ENCODE results near the gene OSBP2. TPM values are rescaled to one million over a fixed set of nuclear protein-coding genes. Genes with fewer than 3 reads are reported as not detected.

The OSBP2 gene
- total and polyA plus RNA-seq, 4 donors, result 0.18 to 3.9 (median 0.88) TPM

GRCh38 chr22:30902496-30903357, 208.1 kb downstream of the OSBP2 start:
- WGBS, 2 donors, result 83 to 87% methylated on average over 16 of the region's 16 CpGs
- H3K4me3 ChIP-seq (ENCODE audit: low read length in 2 of 2), result no peak overlapping the region
- no peak overlapping the region for H3K27ac ChIP-seq (ENCODE audit: low read depth in 1 of 2, low read length in 2 of 2)
- H3K36me3 ChIP-seq (ENCODE audit: control insufficient read depth in 1 of 2, insufficient read depth in 2 of 2, low read length in 1 of 2), result peaks cover 4 to 5% of the 10 kb centered on the region in 2 donors
- H3K4me1 ChIP-seq (ENCODE audit: control insufficient read depth in 1 of 2, insufficient read depth in 2 of 2, low read length in 2 of 2), result no peaks in the 10 kb centered on the region
- no peaks in the 10 kb centered on the region for H3K27me3 ChIP-seq (ENCODE audit: control insufficient read depth in 1 of 2, insufficient read depth in 2 of 2, low read length in 1 of 2)
- H3K9me3 ChIP-seq (ENCODE audit: control insufficient read depth, low read length), result peaks cover 3% of the 10 kb centered on the region
- ATAC-seq (ENCODE audit: low FRiP score), result peak; percentile 7
- no peak for DNase-seq
- intact Hi-C loops (cut with DNase I), result no loop called here

GRCh38 chr22:30903876-30904460, 209.3 kb downstream of the OSBP2 start:
- intact Hi-C loops (cut with DNase I), result no loop called here
- H3K4me3 ChIP-seq (ENCODE audit: low read length in 2 of 2), result no peak overlapping the region
- no peak for DNase-seq
- peaks cover 4 to 5% of the 10 kb centered on the region in 2 donors for H3K36me3 ChIP-seq (ENCODE audit: control insufficient read depth in 1 of 2, insufficient read depth in 2 of 2, low read length in 1 of 2)
- peaks cover 2% of the 10 kb centered on the region for H3K9me3 ChIP-seq (ENCODE audit: control insufficient read depth, low read length)
- no peak for ATAC-seq (ENCODE audit: low FRiP score)
- no peaks in the 10 kb centered on the region for H3K27me3 ChIP-seq (ENCODE audit: control insufficient read depth in 1 of 2, insufficient read depth in 2 of 2, low read length in 1 of 2)
- no peak overlapping the region for H3K27ac ChIP-seq (ENCODE audit: low read depth in 1 of 2, low read length in 2 of 2)
- H3K4me1 ChIP-seq (ENCODE audit: control insufficient read depth in 1 of 2, insufficient read depth in 2 of 2, low read length in 2 of 2), result no peaks in the 10 kb centered on the region
- WGBS, 2 donors, result 94% methylated on average over 6 of the region's 6 CpGs

GRCh38 chr22:30905696-30906341, 211.1 kb downstream of the OSBP2 start:
- ATAC-seq (ENCODE audit: low FRiP score) (peak; percentile 31), DNase-seq (no peak)
- Histone ChIP-seq H3K36me3 (ENCODE audit: control insufficient read depth in 1 of 2, insufficient read depth in 2 of 2, low read length in 1 of 2) (peaks cover 4 to 5% of the 10 kb centered on the region in 2 donors), H3K27ac (ENCODE audit: low read depth in 1 of 2, low read length in 2 of 2) (no peak overlapping the region), H3K9me3 (ENCODE audit: control insufficient read depth, low read length) (no peaks in the 10 kb centered on the region), H3K4me3 (ENCODE audit: low read length in 2 of 2) (no peak overlapping the region), H3K4me1 (ENCODE audit: control insufficient read depth in 1 of 2, insufficient read depth in 2 of 2, low read length in 2 of 2) (no peaks in the 10 kb centered on the region), H3K27me3 (ENCODE audit: control insufficient read depth in 1 of 2, insufficient read depth in 2 of 2, low read length in 1 of 2) (no peaks in the 10 kb centered on the region)
- intact Hi-C loops (cut with DNase I), result no loop called here
- WGBS, 2 donors, result 96% methylated on average over 41 to 49 of the region's 49 CpGs

- WGBS, 2 donors, result 95% methylated on average over 9 of the region's 9 CpGs
- Histone ChIP-seq H3K27me3 (ENCODE audit: control insufficient read depth in 1 of 2, insufficient read depth in 2 of 2, low read length in 1 of 2) (no peaks in the 10 kb centered on the region), H3K4me1 (ENCODE audit: control insufficient read depth in 1 of 2, insufficient read depth in 2 of 2, low read length in 2 of 2) (no peaks in the 10 kb centered on the region), H3K4me3 (ENCODE audit: low read length in 2 of 2) (no peak overlapping the region), H3K27ac (ENCODE audit: low read depth in 1 of 2, low read length in 2 of 2) (no peak overlapping the region), H3K36me3 (ENCODE audit: control insufficient read depth in 1 of 2, insufficient read depth in 2 of 2, low read length in 1 of 2) (peaks cover 4 to 5% of the 10 kb centered on the region in 2 donors), H3K9me3 (ENCODE audit: control insufficient read depth, low read length) (no peaks in the 10 kb centered on the region)
- ATAC-seq (ENCODE audit: low FRiP score) (no peak), DNase-seq (no peak)
- intact Hi-C loops (cut with DNase I), result no loop called here
These were observed 211.7 kb downstream of the OSBP2 start for GRCh38 chr22:30906411-30906810.

- H3K27ac ChIP-seq (ENCODE audit: low read depth in 1 of 2, low read length in 2 of 2), result no peak overlapping the region
- ATAC-seq (ENCODE audit: low FRiP score), result no peak
- no peaks in the 10 kb centered on the region for H3K9me3 ChIP-seq (ENCODE audit: control insufficient read depth, low read length)
- H3K36me3 ChIP-seq (ENCODE audit: control insufficient read depth in 1 of 2, insufficient read depth in 2 of 2, low read length in 1 of 2), result peaks cover 4 to 5% of the 10 kb centered on the region in 2 donors
- no peaks in the 10 kb centered on the region for H3K4me1 ChIP-seq (ENCODE audit: control insufficient read depth in 1 of 2, insufficient read depth in 2 of 2, low read length in 2 of 2)
- DNase-seq, result no peak
- H3K4me3 ChIP-seq (ENCODE audit: low read length in 2 of 2), result no peak overlapping the region
- intact Hi-C loops (cut with DNase I), result no loop called here
- 86 to 98% methylated on average over 1 of the region's 1 CpG for WGBS, 2 donors
- no peaks in the 10 kb centered on the region for H3K27me3 ChIP-seq (ENCODE audit: control insufficient read depth in 1 of 2, insufficient read depth in 2 of 2, low read length in 1 of 2)
These were observed 212.3 kb downstream of the OSBP2 start for GRCh38 chr22:30906946-30907345.

- ATAC-seq (ENCODE audit: low FRiP score), result no peak
- no peaks in the 10 kb centered on the region for H3K4me1 ChIP-seq (ENCODE audit: control insufficient read depth in 1 of 2, insufficient read depth in 2 of 2, low read length in 2 of 2)
- 92 to 93% methylated on average over 6 of the region's 6 CpGs for WGBS, 2 donors
- intact Hi-C loops (cut with DNase I), result no loop called here
- H3K9me3 ChIP-seq (ENCODE audit: control insufficient read depth, low read length), result no peaks in the 10 kb centered on the region
- H3K27ac ChIP-seq (ENCODE audit: low read depth in 1 of 2, low read length in 2 of 2), result no peak overlapping the region
- no peak overlapping the region for H3K4me3 ChIP-seq (ENCODE audit: low read length in 2 of 2)
- no peak for DNase-seq
- no peaks in the 10 kb centered on the region for H3K27me3 ChIP-seq (ENCODE audit: control insufficient read depth in 1 of 2, insufficient read depth in 2 of 2, low read length in 1 of 2)
- H3K36me3 ChIP-seq (ENCODE audit: control insufficient read depth in 1 of 2, insufficient read depth in 2 of 2, low read length in 1 of 2), result peaks cover 2 to 4% of the 10 kb centered on the region in 2 donors
These were observed 213.4 kb downstream of the OSBP2 start for GRCh38 chr22:30908051-30908461.

GRCh38 chr22:30909306-30909705, 214.6 kb downstream of the OSBP2 start:
- 87 to 93% methylated on average over 5 of the region's 5 CpGs for WGBS, 2 donors
- H3K4me1 ChIP-seq (ENCODE audit: control insufficient read depth in 1 of 2, insufficient read depth in 2 of 2, low read length in 2 of 2), result no peaks in the 10 kb centered on the region
- intact Hi-C loops (cut with DNase I), result no loop called here
- no peak for DNase-seq
- no peaks in the 10 kb centered on the region for H3K9me3 ChIP-seq (ENCODE audit: control insufficient read depth, low read length)
- no peaks in the 10 kb centered on the region for H3K36me3 ChIP-seq (ENCODE audit: control insufficient read depth in 1 of 2, insufficient read depth in 2 of 2, low read length in 1 of 2)
- no peak overlapping the region for H3K27ac ChIP-seq (ENCODE audit: low read depth in 1 of 2, low read length in 2 of 2)
- H3K27me3 ChIP-seq (ENCODE audit: control insufficient read depth in 1 of 2, insufficient read depth in 2 of 2, low read length in 1 of 2), result no peaks in the 10 kb centered on the region
- H3K4me3 ChIP-seq (ENCODE audit: low read length in 2 of 2), result no peak overlapping the region
- ATAC-seq (ENCODE audit: low FRiP score), result no peak

GRCh38 chr22:30910358-30910757, 215.7 kb downstream of the OSBP2 start:
- no peak for ATAC-seq (ENCODE audit: low FRiP score)
- H3K27me3 ChIP-seq (ENCODE audit: control insufficient read depth in 1 of 2, insufficient read depth in 2 of 2, low read length in 1 of 2), result no peaks in the 10 kb centered on the region
- no peak for DNase-seq
- no peaks in the 10 kb centered on the region for H3K36me3 ChIP-seq (ENCODE audit: control insufficient read depth in 1 of 2, insufficient read depth in 2 of 2, low read length in 1 of 2)
- H3K4me3 ChIP-seq (ENCODE audit: low read length in 2 of 2), result no peak overlapping the region
- intact Hi-C loops (cut with DNase I), result no loop called here
- H3K9me3 ChIP-seq (ENCODE audit: control insufficient read depth, low read length), result no peaks in the 10 kb centered on the region
- 87% methylated on average over 2 of the region's 2 CpGs for WGBS, 2 donors
- no peak overlapping the region for H3K27ac ChIP-seq (ENCODE audit: low read depth in 1 of 2, low read length in 2 of 2)
- no peaks in the 10 kb centered on the region for H3K4me1 ChIP-seq (ENCODE audit: control insufficient read depth in 1 of 2, insufficient read depth in 2 of 2, low read length in 2 of 2)

Data from aorta (tissue), 5 donors.